Right lobe of liver (tissue), 4 donors: ENCODE results near the gene USE1.

Source experiments
- CTCF ChIP-seq, 4 donors: fragments of 200-600 bp in 3 of 4; fragments of 450-650 bp in 1 of 4; IDR thresholded peaks; one replicate each; pipeline versions ENCODE4 v1.5.1 to v1.8.0; 2016 to 2022; ENCODE audit warnings: antibody characterized with exemption in 4 of 4, mild to moderate bottlenecking in 2 of 4
- POLR2A ChIP-seq: fragments of 450-650 bp; IDR thresholded peaks from one replicate; pipeline ENCODE4 v1.6.1; 2017; ENCODE audit warnings: antibody characterized with exemption, mild to moderate bottlenecking
- donor health status: DM: no; HTN: no; CAD: no.
- donor health status: DM: no; HTN: no; CAD: no.
- donor health status: DM: no; HTN: yes; CAD: no.

- TF ChIP-seq CTCF (IDR thresholded peaks at IDR 0.05) (no peak), POLR2A (no peak)
These were observed 22.4 kb upstream of the USE1 start for GRCh38 chr19:17192751-17193150.
